Subcutaneous adipose tissue (tissue), 4 donors: ENCODE data around the gene LMF1. TPM values are rescaled to one million over a fixed set of nuclear protein-coding genes. Genes with fewer than 3 reads are reported as not detected.

Source experiments
- total RNA-seq, 4 donors: library from RNA; depleted of rRNA; stranded (reverse); fragments of >200 nt; gene quantifications; one replicate each; pipeline ENCODE4 v1.1.0, GENCODE V29; 2016
- TF ChIP-seq, protein P1 (sequence below): fragments of 450-650 bp; IDR thresholded peaks from one replicate; pipeline ENCODE4 v1.5.1; 2016; ENCODE audit warnings: low read depth, mild to moderate bottlenecking, control low read depth, antibody characterized with exemption, moderate library complexity

The LMF1 gene
- total RNA-seq, 4 donors from 2014 or later, result 16.0 to 30.3 (median 24.2) TPM

DNA sequence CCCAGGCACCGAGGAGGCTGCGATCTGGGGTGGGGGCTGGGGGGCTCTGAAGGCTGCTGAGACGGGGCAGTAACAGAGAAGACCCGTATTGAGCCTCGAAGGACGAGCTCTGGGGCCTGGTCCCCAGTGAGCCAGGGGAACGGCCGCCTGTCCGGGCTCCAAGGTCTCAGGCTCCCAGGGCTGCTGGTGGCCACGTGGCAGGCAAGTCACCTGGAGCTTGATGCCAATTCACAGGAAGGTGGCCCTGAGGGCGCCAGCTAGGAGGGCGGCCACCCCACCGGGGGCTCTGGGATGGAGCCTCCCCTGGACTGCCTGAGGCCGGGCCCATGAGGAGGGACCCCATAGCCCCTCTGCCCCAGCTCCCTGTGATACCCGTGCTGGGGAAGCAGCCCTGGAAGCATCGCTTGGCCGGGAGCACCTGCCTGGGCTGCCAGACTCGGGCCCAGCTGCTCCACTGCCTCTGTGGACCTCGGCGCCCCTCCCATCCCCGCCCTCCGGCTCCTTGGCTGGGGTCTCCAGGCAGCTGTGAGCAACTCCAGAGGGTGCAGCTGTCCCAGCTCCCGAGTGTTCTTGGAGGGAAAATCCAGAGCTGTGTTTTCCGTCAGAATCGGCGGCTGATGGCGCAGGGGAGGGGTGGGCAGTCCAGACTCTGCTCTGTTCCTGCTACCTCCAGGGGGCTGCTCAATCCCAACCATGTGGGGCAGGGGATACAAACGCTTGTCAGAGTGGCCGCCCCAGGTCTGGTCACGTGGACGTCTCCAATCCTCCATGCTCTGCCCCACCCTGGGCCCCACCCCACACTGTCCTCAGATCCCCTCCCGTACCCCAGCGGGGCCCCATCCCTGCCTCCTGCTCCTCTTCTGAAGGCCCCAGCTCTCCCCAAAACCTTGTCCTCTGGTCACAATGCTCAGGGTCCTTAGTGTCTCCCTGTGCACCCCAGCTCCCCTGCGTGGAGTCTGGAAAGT lies 103.1 kb downstream of the LMF1 start:
- TF ChIP-seq, protein P1, sequence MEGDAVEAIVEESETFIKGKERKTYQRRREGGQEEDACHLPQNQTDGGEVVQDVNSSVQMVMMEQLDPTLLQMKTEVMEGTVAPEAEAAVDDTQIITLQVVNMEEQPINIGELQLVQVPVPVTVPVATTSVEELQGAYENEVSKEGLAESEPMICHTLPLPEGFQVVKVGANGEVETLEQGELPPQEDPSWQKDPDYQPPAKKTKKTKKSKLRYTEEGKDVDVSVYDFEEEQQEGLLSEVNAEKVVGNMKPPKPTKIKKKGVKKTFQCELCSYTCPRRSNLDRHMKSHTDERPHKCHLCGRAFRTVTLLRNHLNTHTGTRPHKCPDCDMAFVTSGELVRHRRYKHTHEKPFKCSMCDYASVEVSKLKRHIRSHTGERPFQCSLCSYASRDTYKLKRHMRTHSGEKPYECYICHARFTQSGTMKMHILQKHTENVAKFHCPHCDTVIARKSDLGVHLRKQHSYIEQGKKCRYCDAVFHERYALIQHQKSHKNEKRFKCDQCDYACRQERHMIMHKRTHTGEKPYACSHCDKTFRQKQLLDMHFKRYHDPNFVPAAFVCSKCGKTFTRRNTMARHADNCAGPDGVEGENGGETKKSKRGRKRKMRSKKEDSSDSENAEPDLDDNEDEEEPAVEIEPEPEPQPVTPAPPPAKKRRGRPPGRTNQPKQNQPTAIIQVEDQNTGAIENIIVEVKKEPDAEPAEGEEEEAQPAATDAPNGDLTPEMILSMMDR, result no peak

DNA sequence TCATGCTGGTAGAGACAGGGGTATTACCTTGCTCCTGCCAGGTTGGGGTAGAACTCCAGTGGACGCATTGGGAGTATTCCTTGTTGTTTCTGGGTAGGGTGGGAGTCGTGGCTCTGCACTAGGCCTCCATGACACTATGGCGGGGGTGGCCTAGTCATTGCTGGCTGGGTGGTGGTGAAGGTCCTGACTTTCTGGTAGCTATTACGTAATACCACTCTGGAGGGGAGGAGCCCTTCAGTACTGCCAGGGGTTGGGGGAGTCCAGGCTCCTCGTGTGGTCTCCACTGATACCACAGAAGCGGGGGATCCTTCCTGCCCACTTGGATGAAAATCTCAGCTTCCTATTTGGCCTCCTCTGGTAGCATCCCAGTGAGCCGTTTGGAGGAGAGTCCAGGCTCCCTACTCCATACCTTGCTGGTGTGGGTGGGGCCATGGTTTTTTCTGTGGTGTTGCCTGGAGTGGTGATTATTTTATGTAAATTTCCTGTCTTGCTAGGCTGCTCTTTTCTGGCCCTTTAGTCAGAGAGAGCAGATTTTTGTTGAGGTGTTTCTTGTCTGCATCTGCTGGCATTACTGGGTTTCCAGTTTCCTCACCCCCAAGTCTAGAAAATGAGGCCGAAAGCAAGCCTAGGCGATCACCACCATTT lies 104.4 kb downstream of the LMF1 start:
- TF ChIP-seq, protein P1, result no peak

DNA sequence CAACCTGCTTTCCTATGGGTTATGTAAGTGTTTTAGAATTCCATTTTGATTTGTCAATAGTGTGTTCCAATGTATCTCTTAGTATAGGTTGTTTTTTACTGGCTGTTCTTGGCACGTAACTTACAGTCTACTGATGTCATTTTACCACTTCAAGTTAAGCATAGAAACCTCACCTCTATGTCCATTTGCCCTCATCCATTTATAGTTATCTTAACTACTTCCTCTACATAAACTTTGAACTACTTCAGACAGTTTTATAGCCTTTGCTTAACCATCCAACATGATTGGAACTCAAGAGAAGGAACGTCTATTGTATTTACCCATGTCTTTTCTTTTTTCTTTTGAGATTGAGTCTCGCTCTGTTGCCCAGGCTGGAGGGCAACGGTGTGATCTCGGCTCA lies 105.8 kb downstream of the LMF1 start:
- TF ChIP-seq, protein P1, result no peak

DNA sequence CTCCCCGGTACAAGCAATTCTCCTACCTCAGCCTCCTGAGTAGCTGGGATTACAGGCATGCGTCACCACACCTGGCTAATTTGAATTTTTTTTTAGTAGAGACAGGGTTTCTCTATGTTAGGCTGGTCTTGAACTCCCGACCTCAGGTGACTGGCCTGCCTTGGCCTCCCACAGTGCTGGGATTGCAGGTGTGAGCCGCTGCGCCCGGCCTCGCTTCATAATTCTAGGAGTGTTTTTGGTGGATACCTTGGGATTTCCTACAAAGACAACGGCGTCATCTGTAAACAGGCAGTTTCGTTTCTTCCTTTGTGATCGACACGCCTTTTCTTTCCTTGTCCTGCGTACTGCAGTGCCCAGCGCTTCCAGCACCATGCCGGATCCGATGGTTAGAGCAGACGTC lies 109.3 kb downstream of the LMF1 start:
- TF ChIP-seq, protein P1, result no peak

DNA sequence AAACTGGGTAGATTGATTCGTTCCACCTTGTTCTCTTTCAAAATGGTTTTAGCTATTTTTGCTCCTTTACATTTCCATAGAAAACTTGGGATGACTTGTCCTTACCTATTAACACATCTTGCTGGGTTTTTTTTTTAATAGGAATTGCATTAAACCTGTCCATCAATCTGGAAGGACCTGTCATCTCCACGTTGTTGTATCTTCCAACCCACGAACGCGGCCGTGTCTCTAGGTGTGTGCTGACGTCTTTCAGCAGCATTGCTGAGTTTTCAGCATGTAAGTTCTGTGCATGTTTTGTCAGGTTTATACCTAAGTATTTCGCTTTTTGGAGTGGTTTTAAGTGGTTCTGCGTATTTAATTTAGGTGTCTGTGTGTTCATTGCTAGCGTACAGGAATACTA lies 109.9 kb downstream of the LMF1 start:
- TF ChIP-seq, protein P1, result no peak

DNA sequence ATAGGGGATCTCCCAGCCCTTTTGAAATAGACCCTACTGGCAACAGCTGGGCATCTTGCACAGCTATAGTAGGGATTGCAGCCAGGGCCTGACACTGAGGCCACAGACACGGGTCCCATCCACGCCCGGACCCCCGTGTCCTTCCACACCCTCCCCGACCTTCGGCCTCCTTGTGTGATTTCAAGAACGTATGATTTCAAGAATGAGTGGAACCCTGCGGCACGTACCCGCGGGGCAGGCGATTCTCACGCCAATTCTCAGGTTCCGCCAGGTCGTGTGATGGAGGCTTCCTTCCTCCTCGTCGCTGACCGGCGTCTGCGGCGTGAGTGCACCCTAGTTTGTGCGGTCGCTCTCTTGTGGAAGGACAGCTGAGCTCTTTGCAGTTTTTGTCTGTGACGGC lies 114.0 kb downstream of the LMF1 start:
- TF ChIP-seq, protein P1, result no peak

DNA sequence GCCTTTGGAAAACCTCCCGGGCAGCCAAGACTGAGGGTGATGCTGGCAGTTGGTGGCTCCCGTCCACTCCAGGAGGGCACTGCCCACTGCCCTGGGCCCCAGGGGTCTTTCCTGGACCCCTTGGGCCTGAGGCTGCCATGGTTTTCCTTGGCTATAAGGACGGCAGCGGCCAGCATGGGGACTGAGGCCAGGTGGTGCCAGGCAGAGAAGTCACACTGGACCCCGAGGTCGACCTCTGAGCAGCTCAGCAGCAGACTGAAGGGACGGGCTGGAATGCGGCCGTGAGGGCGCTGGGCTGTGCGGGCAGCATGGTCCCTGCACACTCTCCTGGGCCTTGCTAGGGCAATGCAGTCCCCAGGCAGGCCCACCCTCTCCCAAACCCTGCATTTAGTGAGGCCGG lies 114.7 kb downstream of the LMF1 start:
- TF ChIP-seq, protein P1, result no peak
